ENCODE results near the gene NUP133. TPM values are rescaled to one million over a fixed set of nuclear protein-coding genes. Genes with fewer than 3 reads are reported as not detected.

NUP133 gene
- total and polyA plus RNA-seq, 2 donors from 2014 or later: 15.9 to 35.0 TPM

- DNase-seq: no peak
- no peak for FAIRE-seq
- no peaks in the 10 kb centered on the region for H3K36me3 ChIP-seq (ENCODE audit: control insufficient read depth in 2 of 3, insufficient read depth in 3 of 3, low read length in 3 of 3)
- intact Hi-C loops (cut with DNase I): no loop called here
- H3K9me3 ChIP-seq (ENCODE audit: control insufficient read depth in 2 of 3, insufficient read depth in 1 of 3, low read length in 3 of 3): no peaks in the 10 kb centered on the region
- H3K4me3 ChIP-seq (ENCODE audit: low read length in 3 of 3): no peak overlapping the region
- no peak overlapping the region for H3K27ac ChIP-seq (ENCODE audit: low read depth in 2 of 2, low read length in 2 of 2)
- H3K4me1 ChIP-seq (ENCODE audit: control insufficient read depth in 2 of 3, insufficient read depth in 2 of 3, low read depth in 1 of 3, low read length in 3 of 3): no peaks in the 10 kb centered on the region
- no peak overlapping the region for H3K9ac ChIP-seq (ENCODE audit: low read length in 3 of 3)
- no peaks in the 10 kb centered on the region for H3K27me3 ChIP-seq (ENCODE audit: control insufficient read depth, insufficient read depth, low read length)
- TF ChIP-seq CTCF (IDR thresholded peaks at IDR 0.05; ENCODE audit: borderline replicate concordance, extremely low read depth, insufficient read depth): no peak
These were observed 115.2 kb downstream of the NUP133 start for GRCh38 chr1:229392936-229393335.

Other genes starting within 250 kb of the NUP133 start
- 56.0 TPM for gene RAB4A, start 237.2 kb downstream of the NUP133 start, total RNA-seq
- 38.3 TPM for gene RAB4A, start 237.2 kb downstream of the NUP133 start, polyA plus RNA-seq (ENCODE audit: insufficient read depth, low read depth, low replicate concordance)
- 3.1 TPM for gene CCSAP, start 165.3 kb downstream of the NUP133 start, total RNA-seq
- gene CCSAP, start 165.3 kb downstream of the NUP133 start, polyA plus RNA-seq (ENCODE audit: insufficient read depth, low read depth, low replicate concordance): 0.84 TPM
- not detected for gene ACTA1, start 74.2 kb downstream of the NUP133 start, total RNA-seq
- 1.2 TPM for gene ACTA1, start 74.2 kb downstream of the NUP133 start, polyA plus RNA-seq (ENCODE audit: insufficient read depth, low read depth, low replicate concordance)
- 15.4 TPM for gene ABCB10, start 50.4 kb upstream of the NUP133 start, total RNA-seq
- 4.5 TPM for gene ABCB10, start 50.4 kb upstream of the NUP133 start, polyA plus RNA-seq (ENCODE audit: insufficient read depth, low read depth, low replicate concordance)
- 19.6 TPM for gene TAF5L, start 117.8 kb upstream of the NUP133 start, total RNA-seq
- gene TAF5L, start 117.8 kb upstream of the NUP133 start, polyA plus RNA-seq (ENCODE audit: insufficient read depth, low read depth, low replicate concordance): 7.1 TPM
- gene URB2, start 117.9 kb upstream of the NUP133 start, total RNA-seq: 8.3 TPM
- 1.4 TPM for gene URB2, start 117.9 kb upstream of the NUP133 start, polyA plus RNA-seq (ENCODE audit: insufficient read depth, low read depth, low replicate concordance)